Measurements from ENCODE around the gene KCNC1.

The KCNC1 gene

DNA sequence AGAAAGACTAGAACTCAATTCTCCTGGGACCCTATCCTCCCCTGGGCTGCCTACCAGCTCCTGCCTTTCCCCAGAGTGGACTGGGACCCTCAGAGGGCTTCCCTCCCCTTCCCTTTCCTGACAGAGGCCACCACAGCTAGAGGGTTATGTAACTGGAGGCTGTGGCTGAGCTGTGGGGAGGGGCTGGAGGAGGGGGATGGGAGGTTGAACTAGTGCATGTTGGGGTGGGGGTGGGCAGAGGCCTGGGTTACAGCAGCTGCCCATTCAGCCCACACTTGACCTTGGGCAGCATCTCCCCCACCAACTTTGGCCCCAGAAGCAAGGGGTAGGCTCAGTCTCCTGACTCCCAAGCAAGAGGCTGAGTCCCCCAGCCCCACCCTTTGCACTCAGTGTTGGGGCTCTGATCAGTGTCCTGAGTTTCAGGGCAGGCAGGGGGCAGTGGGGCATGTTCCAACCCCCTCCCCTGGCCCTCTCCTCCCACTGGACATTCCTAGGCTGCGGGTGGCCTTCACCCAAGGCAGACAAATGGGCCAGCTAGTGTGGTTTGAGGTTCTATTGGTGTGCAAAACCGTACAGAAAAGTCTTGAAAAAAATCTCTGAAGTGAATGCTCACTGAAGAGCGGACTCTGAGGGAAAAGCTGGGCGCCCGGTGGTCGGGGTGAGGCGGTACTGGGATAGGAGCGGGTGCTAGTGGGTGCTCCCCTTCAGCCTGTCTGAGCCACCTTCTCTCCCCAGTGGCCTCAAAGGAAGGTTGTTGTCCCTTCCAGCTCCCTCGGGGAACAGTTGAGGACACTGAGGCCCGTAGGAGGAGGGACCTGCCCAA, 3.8 kb downstream of the KCNC1 start:
- FAIRE-seq: no peak

DNA sequence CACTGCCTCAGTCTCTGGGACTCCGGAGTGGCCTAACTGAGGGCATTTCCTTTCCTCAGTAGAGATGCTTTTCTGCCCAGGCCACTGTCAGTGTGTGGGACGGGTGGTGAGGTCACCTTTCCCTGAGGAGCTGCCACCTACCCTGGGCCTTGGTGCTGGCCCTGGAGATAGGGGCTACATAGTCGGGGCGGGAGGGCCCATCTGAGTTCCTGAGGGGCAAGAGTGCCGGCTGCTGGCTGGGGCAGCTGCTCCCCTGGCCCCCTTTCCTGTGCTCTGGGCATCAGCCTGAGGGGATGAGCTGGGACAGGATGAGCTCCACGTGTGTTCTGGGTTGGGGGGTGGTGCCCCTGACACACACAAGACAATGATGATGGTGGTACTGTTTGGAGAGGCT, 5.4 kb downstream of the KCNC1 start:
- FAIRE-seq: no peak

DNA sequence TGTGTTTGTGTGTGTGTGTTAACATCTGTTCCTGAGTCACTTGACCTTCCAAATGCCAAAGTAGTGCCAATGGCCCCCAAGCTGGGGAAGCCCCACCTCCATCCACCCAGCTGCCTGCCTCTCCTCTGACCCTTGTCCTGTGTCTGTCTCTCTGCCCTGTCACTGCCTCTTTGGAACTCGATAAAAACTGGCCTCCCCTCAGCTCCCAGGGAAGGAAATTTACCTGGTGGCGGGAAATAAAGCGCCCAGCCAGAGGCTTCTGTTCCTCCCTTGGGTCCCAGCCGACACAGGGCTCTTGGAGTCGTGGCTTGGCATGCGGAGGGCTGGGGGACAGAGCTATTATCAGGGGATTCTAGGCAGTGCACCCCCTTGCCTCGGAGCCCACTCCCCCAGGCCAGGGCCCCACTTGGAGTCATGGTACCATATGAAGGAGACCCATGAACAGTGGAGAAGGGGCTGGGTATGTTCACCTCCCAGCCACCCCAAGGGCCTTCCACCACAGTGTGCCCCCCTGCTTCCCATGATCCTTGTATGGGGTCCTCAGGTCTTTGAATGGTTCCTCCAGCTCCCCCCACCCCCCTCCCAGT, 6.2 kb downstream of the KCNC1 start:
- no peak for FAIRE-seq

DNA sequence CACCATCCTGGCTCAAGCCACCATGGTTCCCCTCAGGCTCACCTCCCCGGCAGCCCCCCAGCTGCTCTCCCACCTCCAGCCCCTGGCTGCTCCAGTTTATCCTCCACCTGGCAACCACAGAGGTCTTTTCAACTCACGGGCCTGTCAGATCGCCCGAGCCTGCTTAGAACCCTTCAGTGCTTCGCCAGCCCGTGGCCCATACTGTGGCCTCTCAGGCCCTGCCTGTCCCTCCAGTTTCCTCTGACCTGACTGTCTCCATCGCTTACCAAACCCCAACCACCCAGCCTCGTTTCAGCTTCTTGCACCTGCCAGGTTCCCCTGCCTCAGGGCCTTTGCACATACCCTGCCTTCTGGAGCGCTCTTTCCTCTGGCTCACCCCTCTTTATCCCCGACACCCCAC, 6.9 kb downstream of the KCNC1 start:
- FAIRE-seq: no peak

DNA sequence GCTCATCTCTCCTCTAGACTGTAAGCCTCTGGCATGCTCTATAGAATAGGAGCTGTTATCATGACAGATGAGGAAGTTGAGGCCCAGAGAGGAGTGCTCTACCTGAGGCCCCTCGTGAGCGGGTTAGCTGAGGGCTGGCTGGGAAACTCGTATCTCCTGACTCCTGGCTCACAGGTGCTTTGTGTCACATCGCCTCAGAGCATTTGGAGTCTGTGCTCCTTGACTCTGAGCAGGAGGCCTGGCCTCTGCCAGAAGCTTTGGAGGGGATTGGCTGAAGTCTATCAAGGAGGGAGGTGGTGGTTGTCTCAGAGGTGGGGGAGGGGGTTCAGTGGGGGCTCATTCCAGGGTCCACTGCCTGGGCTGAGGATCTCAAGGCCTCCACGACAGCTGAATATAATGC, 7.4 kb downstream of the KCNC1 start:
- no peak for FAIRE-seq

DNA sequence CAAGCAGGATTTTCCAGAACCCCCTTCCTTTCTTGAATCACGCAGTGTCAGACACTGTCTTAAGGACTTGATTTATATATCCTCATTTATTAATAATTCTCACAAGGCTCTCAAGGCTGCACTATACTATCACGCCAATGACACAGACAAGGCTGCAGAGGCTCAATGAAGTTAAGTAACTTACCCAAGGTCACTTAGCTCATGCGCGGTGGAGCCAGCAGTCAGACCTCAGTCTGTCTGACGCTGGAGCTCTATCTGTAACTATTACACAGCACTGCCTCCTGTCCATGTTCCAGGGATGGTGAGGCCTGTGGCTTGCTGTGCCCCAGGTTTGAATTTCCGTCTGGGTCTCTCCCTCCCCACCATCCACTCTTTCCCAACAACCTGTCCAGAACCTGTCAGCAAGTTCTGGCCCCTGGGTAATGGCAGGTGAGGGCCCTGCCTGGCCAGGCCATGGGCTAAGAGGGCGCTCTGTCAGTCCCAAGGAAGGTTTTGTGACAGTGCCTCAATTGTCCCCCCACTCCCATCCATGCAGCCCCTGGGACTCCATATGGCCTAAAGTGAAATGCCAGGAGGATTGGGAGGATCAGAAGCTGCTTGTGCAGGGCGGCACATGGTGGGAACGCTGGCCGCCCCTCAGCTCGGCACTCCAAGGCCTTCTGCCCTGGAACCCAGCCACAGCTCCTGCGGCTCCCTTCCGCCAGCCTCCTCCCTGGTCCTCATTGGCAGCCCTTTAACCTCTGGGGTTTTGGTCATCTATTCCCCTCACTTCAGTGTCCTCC, 8.6 kb downstream of the KCNC1 start:
- no peak for FAIRE-seq

DNA sequence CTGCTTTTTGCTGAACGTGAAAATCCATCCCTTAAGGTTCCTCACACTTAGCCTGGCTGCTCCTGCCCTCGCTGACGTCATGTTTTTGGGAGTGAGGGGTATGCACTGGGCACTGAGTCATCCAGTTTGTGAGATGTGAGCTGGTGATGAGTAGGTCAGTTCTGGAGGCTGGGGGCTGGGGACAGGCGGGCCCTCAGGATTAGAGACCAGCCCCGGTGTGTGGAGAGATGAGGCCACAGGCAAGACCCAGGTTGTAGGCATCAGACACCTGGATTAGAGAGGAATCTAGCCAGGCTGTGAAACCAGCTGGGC, 9.2 kb downstream of the KCNC1 start:
- FAIRE-seq: no peak

DNA sequence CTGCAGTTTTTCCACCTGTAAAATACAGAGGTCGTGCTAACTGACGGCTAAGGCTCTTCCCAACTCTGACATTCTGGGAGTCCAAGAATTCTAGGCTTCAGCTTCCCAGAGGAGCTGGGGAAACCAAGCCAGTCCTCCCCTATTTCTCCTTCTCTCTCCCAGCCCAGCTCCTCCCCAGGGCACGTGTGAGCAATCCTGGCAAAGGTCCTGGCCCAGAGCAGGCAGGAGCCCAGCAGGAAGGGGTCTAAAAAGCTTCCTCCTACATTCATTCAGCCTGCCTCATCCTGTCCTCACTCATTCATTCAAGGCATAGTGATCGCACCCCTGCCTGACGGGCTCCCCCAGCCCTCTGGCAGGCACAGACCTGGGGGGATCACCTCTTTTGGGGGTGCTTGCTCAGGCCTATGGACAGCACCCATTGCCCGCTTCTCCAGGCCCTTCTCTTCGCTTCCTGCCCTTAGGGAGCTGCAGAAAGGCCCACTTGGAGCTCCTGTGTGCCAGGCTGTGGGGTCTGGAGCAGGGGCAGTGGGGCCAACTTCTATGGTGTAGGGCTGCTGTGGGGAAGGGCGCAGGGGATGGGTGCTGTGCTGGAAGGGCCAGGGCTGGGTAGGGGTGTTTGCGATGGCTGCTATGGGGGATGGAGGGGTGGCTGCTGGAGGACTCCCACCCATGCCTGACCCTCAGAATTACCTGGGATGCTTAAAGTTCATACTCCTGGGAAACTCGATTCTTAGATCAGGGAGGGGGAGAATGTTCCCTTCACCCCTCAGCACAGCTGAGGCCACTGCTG, 9.8 kb downstream of the KCNC1 start:
- FAIRE-seq: no peak

DNA sequence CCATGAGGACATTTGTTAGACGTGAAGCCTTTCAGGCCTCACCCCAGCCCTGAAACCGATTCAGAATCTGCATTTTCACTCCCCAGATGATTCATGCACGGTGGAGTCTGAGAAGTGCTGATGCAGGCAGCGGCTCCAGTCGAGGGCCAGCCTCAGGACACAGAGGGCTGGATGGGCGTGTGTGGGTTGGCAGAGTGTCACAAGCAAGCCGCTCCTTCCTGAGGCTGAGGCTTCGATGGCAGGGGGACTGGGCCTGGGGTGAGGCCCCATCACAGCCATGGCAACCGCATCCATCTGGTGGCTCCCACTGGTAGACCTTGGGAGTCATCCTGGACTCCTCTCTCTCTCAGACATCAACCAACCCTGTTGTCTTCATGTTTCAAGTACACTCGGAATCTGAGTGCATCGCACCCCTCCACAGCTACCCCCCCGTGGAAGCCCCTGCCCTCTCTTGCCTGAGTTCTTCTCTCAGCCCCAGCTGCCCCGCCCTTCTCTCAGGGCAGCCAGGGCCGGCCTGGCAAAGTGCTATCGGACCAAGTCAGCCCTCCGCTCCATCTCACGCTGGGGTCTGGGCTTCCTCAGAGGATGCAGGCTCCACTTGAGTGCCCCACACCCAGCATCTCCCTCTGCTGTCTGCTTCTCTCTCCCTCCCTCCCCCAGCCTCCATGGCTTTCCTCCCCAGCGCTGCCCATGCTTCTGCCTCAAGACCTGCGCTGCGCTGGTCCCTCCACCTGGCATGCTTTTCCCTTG, 10.6 kb downstream of the KCNC1 start:
- FAIRE-seq: no peak

DNA sequence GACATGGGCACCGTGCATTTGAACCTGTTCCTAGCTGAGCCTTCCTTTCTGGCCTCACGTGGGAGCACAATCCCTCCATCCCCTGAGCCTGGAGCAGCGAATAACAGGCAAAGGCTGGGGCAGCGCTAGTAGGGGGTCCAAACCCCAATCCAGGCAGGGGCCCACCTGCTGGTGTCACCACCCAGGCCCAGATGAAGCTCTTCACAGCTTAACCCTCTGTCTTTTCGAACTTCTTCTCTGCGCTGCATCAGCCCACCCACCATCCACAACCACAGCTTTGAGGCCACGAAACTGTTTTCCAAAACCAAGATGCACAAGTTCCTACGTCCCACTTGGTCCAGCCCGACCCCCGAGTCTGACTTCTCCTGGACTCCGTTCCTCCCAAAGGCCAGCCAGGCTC, 11.5 kb downstream of the KCNC1 start:
- FAIRE-seq: no peak

DNA sequence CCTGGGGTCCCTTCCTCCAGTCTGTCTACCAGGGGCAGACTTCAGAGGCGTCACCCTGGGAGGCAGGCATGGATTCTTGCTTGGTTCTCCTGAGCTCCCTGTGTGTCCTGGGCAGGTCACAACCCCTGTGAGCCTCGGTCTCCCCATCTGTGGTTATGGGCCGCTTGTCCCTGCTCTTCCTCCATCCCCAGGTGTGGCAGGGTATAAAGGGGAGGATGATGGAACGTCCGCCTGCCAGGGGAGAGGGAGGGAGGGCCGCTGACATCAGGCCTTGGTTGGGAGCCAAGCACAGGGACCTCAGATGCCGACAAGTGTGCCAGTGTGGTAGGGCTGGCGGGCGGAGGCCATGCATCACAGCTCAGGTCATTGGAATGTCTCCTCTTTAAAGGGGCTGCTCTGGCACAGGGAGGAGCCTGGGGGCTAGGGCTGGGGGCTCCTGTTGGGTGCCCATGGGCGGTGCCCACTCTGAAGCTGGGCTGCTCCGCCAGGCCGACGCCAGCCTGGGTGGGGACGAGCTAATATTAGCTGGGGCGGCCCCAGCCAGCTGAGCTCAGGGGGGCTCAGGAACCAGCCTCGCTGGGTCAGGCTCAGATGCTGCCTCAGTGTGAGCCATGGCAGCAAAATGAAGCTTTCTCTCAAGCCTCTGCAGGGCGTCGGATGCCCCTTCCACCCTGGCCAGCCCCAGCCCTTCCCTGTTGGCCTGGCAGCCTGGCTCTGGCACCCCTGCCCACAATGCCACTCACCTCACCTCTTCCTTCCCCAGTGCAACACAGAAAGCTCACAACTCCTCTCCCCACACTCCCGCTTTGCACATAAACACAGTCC, 12.8 kb downstream of the KCNC1 start:
- FAIRE-seq: no peak

DNA sequence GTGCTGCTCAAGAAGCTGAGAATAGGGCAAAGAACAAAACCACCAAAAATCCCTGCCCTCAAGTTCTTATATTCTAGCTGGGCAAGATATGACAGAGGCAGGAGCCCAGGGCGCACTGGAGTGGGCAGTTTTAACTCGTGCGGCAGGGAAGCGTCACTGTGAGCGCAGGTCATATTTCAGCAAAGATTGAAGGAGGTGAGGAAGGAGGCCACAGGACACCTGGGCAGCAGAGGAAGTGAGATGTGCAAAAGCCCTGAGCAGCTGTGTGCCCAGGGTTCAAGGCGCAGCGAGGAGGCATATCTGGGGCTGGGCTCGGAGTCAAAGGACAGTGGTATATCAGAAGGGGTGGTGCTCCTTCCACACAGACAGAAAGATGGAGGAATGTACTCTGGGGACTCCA, 13.5 kb downstream of the KCNC1 start:
- no peak for FAIRE-seq

DNA sequence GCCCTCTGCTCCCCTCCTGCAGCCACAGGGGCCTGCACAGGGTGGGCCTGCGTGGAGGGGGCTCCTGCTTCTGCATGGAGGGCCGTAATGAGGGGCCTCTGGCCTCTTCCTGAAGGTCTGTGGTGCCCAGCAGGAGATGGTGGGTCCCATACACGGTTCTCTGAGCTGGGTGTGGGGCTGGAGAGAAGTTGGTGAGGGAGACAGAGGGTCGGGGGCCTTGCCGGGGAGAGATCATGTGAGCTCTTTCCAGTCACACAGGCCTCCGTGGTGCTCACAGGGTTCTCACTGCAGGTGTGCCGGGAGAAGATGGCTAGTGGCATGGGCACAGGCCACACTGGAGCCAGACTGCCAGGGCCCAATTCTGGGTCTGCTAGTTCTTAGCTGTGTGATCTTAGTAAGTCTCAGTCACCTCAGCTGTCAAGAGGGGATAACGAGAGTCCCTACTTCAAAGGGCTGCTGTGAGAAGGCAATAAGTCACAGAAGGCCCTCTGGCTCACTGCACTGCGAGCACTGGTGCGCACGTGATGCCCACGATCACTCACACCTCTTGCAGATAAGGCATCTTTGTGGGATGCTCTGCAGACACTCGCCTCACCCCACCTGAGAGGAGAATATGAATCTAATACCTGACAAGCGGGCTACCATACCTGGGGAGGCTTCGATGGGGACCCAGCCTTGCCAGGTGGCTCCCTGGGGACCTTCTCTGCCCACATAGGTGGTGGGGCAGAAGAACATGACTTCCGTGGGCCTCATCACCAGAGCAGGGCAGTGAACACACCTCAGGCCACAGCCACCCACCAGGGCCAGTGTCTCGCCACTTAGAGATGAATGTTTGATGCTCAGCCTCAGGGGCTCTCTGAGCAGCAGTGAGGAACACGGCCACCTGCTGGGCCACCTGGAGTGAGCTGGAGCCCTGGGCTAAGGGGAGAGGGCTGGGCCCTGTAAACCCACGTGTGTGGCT, 14.5 kb downstream of the KCNC1 start:
- no peak for FAIRE-seq

DNA sequence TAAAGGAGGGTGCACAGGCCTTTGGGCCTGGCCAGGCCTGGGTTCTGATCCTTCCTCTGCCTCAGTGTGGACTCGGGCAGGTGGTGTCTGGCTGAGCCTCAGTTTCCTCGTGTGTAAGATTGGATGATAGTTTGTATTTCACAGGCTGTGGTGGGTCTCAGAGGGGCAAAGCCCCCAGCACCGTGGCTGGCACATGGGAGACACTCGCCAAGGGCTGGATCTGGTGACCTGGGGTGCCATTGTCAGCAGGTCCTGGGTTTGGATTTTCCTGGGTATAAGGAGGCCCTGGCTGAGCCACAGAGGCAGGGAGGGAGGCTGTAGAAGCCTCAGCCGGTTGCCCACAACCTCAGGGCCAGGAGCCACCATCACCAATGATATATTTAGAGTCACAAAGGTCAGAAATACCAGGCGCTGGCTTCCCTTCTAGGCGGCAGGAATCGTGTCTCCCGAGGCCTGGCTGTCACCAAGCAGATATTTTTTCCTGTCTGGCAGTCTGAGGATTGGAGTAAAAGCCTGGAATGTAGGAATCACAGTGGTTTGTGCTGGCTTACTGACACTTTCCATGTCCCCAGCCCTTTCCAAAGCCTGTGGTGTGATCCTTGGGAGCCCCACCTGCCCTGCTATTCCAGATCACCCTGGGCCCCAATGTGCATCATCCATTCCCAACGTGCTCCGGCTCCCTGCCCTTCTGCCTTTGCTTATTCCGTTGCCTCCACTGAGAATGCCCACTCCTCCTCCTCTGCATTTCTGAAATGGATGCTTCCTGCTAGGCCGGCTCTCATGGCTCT, 15.6 kb downstream of the KCNC1 start:
- FAIRE-seq: no peak

DNA sequence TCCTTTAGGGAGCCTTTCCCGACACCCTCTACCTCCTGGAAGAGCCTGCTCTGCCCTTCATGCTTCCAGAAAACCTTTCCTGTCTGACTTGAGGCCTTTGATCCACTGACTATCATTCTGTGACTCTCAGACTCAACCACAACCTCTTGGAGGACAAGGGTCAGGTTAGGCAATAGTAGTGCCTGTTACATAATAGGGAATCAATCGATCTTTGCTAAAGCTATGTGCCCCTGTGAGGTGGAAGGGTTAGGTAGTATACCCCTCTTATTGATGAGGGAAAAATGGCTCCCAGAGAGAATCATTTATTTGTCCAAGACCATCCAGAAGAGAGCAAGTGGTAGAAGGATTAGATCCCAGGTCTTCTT, 16.2 kb downstream of the KCNC1 start:
- FAIRE-seq: no peak

DNA sequence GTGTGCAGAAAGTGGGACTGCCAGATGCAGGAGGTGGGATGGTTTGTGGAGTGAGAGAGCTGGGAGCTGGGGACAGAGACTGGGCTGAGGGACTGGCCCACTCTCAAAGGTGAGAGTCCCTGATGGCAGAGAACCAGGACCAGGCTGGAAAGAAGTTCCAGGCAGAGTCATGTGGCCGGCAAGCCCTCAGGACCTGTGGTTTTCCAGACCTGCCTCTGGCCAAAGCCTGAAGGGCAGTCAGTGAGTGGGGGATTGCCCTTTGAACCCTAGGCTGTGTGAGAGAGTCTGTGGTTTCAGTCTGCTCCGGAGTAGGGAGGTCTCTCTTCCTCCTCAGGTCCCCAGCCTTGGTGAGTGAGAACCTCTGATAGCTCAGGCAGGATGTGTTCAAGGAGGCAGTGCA, 17.0 kb downstream of the KCNC1 start:
- no peak for FAIRE-seq

DNA sequence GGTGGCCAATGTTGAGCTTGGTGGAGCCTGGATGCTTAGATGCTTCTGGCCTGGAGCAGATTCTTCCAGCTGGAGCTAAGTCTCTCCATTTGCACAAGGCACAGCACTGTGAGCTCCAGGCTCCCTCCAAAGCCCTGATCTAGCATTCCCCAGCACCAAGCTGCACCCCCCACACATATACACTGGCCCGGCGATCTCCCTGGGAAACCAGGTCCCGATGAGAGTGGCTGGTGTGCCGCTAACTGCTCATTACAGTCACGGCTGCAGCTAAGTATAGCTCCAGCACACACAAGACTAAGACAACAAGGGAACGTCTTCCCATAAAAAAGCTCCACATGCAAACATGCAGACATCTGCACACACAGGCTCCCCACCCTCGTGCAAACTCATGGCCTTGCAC, 17.6 kb downstream of the KCNC1 start:
- no peak for FAIRE-seq

DNA sequence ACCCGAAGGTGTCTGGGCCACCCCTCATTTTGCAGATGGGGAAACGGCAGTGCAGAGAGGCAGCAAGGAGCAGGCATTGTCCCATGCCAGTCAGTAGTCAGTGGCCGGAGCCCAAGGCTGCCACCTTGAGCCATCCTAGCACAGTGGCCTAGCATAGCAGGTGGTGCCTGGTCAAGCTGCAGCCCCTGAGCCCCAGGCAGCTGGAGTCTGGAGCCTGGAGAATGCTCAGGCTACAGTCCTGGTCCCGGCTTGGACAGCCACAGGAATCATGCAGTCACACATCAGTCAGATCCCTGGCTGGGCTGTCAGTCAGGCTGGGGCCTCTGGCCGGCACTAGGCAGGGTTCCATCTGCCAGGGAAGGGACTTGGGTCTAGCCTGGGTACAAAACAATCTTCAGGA, 18.6 kb downstream of the KCNC1 start:
- no peak for FAIRE-seq

DNA sequence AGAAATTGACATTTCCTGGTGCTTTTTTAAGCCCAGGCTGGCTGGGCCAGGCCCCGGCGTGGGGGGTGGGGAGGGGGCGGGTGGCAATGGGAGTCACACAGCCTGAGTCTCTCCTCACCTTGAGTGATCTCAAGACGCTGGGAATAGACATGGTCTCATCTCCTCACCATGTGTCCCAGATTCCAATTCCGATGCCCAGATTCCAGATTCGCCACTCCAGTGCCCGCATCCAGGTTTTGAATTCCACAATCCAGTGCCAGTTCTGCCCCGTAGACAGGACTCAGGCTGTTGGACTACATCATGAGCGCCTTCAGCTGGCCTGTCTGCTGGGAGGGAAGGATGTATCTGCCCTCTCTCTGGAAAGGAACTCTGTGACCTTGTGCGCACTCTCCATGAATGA, 19.1 kb downstream of the KCNC1 start:
- no peak for FAIRE-seq

DNA sequence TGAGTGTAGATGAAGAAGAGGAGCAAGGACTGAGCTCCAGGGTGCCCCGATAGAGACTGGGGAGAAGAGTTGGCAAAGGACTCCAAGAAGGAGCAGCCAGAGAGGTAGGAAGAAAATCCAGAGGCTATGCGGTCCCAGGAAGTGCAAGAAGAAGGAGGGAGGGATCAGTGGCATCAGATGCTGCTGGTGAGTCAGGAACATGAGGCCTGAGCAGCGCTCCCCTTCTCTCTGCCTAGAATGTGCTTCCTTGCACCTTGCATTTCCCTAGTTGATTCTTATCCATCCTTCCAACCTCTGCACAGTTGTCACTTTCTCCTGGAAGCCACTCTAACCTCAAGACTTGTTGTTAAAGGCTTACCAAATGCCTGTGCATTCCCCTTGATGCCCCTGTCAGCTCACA, 21.3 kb downstream of the KCNC1 start:
- FAIRE-seq: no peak
